EH (cell line): ENCODE results near the gene PPIF.
A peak's percentile ranks its signal among the peaks of the same experiment; 100 is the strongest.

Source experiments
- DNase-seq: peaks from one replicate; pipeline ENCODE4 v3.0.0-alpha.2; 2015; ENCODE audit warnings: low read depth

Gene PPIF

GRCh38 chr10:79313911-79314439, 33.3 kb upstream of the PPIF start:
- DNase-seq: no peak

GRCh38 chr10:79314761-79315601, 32.3 kb upstream of the PPIF start:
- no peak for DNase-seq

DNA sequence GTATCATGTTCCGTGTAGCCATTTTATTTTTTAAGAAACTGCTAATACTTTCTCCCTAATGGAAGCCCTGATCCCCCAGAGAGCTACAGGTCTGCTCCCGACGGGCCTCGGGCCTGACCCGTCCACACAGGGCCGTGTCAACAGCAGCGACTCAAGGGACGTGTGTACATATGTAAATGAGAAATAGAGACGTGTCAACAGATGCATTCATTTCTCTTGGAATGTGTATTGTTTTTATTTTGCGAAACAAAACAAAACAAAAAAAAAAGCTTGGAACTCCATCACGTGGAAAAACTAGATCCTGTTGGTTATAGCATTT, 31.7 kb upstream of the PPIF start:
- DNase-seq: no peak

- DNase-seq: peak; percentile 50
These were observed 30.4 kb upstream of the PPIF start for GRCh38 chr10:79316671-79317431.

DNA sequence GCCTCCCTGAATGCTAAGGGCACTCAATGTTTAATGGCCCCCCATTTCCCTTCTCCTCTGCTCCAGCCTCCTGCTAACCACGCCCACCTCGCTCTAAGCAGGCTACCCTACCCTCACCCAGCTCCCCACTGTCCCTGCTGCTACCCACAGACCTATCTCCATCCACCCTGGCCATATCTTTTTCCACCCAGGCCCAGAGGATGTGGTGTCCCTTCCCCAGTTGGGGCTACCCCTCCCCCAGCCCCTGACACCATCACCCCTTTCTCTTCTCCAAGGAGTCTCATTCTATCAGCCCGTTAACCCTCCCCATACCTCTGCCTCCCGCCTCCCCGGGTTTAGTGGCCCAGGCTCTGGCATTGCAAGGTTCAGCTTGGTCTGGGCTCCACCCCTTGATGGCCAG, 28.9 kb upstream of the PPIF start:
- DNase-seq: no peak

DNA sequence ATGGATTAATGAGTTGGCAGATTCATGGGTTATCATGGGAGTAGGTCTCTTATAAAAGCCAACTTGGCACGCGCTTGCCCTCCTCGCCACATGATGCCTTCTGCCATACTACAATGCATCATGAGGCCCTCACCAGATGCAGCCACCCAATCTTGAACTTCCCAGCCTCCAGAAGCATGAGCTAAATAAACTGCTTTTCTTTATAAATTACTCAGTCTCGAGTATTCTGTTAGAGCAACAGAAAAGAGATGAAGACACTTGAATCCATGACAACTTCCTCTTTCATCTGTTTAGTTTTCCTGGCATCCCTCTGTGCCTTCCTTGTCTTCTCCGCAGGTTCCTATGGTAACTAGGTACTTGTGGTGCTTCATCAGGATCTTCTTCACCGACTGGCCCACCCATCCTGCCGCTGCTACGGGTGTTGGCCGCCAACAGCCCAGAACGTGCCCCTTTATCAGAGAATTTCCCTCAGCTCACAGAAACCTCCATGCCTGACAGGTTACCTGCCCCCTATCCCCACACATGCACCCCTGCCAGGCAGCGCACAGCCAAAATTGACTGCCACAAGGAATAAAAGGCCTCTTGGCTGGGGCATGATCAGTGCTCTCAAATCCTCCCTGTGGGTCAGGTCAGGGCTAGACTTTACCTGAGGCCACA, 28.0 kb upstream of the PPIF start:
- no peak for DNase-seq

DNA sequence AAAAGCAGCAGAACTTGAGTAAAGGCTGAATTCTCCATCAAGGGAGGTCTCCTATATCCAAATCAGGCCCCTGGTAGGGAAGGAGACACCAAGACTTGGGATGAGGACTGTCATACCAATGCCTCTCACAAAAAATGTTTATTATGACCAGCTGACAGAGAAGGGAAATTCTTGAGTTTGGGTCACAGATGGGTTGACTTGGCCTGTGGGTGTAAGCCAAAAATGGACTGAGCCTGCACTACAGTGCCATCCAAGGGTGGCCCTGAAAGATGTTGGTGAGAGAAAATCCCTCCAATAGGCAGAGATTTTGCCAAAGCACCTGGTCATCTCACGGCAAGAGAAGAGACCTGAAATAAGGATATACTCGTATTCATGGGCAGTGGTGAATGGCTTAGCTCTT, 27.0 kb upstream of the PPIF start:
- peak; percentile 36 for DNase-seq

- peak; percentile 96 for DNase-seq
These were observed 26.3 kb upstream of the PPIF start for GRCh38 chr10:79320820-79321493.

GRCh38 chr10:79321494-79321882, 25.8 kb upstream of the PPIF start:
- no peak for DNase-seq

- DNase-seq: no peak
These were observed 25.3 kb upstream of the PPIF start for GRCh38 chr10:79321951-79322350.

DNA sequence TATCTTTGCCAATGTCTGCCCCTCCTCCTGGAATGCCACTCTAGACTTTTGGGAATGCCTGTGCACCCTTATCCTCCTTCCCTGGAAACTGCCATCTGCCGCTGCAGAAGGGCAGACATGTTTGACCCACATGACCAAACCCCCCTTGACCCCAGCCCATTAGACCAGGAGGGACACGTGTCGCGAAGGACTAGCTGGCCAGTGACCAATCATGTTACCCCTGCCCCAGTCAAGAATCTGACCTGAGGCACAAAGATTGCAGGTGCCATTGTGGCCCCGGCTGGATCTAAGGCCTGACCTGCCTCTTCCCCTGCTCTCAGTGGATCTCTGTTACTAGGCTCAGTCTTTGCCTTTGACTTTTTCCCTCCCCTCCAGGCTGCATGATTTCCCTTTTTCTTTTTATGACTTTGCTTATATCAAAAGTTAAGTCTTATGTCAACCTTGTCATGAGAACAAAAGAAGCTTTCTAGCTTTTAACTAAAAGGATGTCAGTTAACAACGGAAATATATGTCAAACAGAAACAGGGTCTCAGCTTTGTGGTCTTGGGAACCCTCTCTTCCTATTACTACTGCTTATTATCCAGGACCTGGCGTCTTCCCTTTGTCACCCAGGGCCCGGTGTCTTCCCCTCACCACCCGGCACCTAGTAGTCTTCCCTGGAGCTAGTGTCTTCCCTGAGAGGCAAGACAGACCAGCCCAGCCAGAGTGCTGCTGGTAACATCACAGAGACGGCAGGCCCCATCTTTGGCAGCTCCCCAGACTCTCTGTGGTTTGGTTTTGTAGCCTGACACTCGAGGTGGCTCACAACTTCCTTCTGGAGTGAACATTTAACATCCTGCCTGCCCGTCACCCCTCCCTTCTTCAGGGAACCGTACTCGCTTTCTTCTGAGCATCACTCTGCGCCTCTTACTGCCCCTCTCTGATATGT, 24.4 kb upstream of the PPIF start:
- DNase-seq: peak; percentile 94

DNA sequence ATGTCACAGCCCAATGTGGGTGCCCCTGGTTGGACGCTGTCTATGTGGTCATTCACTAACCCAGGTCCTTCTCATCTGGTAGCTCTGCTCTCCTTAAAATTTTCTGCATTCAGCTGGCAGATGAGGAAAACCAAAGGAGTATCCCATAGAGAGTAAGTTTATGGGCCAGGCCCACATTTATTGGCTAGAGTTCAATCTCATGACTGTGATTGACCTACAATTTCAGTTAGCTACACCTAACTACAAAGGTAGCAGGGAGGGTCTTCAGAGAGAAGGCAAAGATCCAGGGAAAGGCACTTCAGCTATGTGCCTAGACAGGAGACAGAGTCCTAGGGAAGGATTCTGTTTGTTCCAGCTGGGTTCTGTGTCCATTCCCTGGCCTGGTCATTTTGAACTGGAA, 23.7 kb upstream of the PPIF start:
- DNase-seq: no peak

DNA sequence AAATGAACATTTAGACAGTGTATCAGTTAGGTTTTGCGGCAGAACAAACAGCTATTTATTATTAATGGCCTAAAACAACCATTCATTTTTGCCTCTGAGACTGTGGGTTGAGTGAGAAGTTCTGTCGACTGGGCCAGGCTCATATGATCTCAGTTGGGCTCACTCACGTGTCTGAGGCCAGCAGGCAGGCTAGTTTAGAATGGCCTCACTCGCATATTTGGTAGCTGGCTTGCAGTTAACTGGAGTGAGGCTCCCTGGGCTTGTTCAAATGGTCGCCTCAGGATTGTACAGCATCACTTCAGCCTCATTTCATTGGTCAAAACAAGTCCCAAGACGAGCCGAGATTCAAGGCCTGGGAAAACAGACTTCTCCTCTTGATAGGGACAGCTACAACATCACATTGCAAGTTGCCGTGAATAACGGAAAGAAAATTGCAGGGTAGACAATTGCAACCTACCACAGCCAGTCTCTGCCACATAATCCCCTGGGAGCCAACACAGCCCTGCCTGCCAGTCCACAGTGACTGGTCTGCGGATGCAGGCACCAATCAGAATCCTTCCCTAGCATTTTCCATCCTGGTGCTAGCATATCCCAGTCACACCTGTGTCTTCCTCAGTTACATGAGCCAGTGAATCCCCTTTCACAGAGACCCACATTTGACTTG, 23.1 kb upstream of the PPIF start:
- no peak for DNase-seq

GRCh38 chr10:79326361-79327089, 20.7 kb upstream of the PPIF start:
- no peak for DNase-seq

DNA sequence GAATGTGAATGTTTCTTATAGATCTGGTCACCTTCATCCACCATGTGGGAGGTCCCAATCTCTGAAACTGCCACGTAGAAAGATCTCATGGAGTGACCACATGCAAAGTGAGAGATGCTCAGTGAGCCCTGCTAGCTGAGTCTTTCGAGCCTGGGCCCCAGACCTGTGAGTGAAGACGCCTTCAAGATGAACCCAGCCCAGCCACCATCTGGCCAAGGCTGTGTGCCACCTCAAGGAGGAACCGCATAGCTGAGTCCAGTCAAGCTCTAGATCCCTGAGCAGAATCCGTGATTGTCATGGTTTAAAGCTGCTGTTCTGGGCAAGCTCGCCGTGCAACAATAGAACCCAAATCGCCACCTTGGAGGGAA, 20.2 kb upstream of the PPIF start:
- DNase-seq: no peak

DNA sequence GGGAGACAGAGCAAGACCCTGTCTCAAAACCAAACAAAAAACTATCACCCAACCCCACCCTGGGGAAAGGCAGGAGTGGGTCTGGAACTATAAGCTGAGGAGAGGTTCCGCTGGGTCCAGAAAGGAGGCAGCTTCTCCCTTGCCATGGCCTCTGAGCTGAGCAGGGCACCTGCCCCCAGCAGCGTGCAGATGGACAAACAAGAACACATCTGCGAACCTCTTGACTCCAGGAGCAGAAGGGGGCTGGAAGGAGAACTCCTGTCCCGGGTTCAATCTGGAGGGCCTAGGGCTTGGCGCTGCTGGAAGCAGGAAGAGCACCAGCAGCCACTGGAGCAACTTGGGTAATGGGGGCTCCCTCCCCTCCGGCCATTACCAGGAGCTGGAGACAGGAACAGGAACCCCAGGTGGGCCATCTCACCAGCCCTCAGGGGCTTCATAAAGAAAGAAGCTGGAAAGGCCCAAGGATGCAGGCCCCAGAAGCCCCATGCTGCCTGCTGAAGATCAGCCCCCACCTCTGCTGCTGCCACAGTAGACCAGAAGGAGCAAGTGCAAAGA, 19.0 kb upstream of the PPIF start:
- DNase-seq: no peak

DNA sequence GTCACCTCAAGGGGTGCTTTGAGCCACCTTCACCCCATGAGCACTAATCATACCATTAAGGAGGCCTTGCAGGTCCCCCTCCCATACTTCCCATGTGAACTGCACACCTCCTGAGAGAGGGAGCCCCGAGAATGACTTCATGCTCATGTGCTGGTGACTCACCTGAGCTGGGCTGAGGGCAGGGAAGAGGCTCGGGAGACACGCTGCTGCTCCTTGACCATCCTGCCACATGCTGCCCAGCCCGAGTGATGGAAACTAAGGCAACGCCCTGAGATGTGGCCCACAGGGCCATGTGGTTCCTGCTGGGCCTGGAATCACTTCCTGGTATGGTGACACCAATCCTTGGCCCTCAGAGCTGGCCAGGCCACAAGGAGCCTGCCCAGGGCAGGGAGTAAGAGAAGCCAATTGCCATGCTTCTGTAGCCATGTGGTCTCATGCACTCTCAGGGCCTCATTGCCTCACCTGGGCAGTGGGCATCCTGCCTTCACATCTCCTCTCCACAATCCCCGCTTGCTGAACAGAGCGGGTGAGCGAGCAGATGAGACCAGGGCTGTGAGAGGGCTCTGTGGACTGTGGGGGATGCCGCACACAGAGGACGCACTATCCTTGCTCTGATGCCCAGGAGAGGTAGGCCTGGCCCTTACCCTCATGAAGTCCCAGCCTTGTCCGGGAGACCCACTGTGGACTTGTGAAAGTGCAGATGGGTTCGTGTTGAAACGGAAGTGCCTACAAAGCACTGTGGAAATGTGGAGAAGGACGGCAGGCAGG, 18.3 kb upstream of the PPIF start:
- peak; percentile 28 for DNase-seq

DNA sequence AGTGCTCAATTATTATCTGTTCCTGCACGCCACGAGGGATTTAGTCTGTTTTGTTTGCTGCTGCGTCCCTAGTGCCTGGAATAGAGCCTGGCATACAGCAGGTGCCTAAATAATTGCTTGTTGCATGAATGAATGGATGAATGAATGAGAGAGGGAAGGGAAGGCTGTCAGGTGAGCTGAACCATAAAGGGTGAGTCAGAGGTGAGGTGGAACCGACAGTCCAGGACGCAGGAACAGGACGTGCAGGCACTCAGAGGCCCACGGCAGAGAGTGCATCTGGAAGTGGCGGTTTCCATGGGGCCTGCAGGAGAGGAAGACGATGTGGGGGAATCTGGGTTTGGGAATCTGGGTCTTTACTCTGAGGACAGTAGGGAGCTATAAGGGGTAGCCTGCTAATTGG, 17.7 kb upstream of the PPIF start:
- DNase-seq: no peak

GRCh38 chr10:79331226-79331625, 16.0 kb upstream of the PPIF start:
- DNase-seq: no peak
